HG03045 (cell line): ENCODE data around the gene TMPRSS13.

Source experiments
- ATAC-seq: cut with Tn5 transposase; IDR thresholded peaks from one replicate; pipeline ENCODE4 v1.9.1; 2021; ENCODE audit warnings: mild to moderate bottlenecking, moderate library complexity; ENCODE audit not compliant: unreplicated experiment

Gene TMPRSS13

GRCh38 chr11:117900720-117901440 is 28.3 kb downstream of the TMPRSS13 start:
- ATAC-seq: no peak

DNA sequence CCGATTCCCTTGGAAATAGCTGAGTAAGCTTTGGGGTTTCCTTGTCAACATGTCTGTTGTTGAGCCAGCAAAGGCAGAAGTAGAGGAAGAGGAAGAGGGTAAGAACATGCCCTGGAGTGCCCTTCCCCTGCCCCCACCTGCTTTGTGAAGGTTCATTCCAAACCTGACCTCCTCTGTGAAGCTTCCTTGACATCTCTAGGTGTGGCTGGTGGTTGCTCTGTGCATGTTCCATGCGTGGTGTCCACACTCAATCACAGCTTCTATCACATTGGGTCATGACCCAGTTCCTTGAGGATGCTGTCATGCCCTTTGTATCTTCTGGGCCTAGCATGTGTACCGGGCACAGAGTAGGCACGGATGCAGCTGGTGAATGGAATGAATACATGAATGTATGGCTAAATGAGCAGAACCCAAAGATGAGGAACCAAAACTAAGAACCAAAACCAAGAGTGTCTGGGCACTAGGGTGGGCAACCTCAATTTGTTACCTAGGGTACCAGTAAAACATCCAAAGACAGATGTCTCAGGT is 29.0 kb downstream of the TMPRSS13 start:
- ATAC-seq: no peak

DNA sequence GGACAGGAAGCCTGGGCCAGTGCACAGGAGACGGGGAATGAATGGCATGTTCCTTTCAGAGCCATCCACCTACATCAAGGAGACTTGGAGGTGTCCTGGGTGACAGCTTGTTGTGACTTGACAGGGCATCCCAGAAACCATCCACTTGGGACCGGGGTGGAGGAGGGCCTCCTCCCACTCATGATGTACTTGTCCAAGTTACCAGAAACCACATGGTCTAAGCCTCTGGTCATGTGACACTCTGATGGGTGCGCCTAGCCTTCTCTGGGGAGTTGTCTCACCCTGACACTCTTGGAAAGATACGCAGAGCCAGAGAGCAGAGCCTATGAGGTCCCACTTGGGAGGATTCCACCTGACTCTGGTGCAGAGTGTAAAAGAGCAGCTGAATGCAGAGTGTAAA is 31.1 kb downstream of the TMPRSS13 start:
- no peak for ATAC-seq

DNA sequence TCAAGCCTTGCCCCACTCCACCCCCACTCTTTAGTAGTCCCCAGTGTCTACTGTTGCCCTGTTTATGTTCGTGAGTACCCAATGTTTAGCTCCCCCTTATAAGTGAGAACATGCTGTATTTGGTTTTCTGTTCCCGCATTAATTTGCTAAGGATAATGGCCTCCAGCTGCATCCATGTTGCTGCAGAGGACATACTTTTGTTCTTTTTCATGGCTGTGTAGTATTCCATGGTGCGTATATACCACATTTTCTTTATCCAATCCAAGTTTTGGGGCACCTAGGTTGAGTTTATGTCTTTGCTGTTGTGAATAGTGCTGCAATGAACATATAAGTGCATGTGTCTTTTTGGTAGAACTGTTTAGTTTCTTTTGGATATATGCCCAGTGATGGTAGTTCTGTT is 36.6 kb downstream of the TMPRSS13 start:
- no peak for ATAC-seq

DNA sequence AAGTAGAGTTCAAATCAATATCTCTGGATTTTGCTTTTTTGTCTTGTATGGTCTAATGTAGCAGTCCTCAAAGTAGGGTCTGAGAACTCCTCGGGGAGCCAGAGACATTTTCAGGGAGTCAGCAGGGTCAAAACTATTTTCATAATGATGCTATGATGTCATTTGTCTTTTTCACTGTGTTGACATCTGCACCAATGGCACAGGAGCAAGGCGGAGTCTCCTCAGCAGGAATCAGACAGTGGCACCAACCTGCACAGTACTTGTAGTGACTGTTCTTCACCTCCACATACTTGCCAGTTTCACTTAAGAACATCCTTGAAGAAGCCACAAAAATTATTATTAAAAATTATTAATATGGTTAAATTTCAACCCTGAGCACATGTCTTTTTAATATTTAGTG is 37.8 kb downstream of the TMPRSS13 start:
- ATAC-seq: no peak

DNA sequence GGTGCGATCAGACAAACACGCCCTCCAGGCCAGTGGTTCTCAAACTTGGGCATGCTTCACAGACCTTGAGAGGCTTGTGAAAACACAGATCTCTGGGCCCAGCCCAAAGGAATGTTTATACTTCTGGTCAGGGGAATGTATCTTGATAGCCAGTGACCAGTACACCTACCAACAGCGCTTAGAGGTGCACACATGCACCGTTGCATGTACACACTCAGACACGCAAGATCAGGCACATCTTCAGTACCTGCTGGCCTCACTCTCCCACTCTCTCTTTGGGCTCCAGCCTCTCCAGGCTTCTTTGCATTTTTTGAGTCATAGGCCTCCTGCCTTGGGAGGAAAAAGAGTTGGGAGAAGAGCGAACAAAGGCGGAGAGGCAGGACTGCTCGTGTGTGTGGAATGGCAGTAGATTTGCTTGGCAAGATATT is 41.0 kb downstream of the TMPRSS13 start:
- ATAC-seq: no peak

- ATAC-seq: no peak
Measured at GRCh38 chr11:117887431-117888138, 41.6 kb downstream of the TMPRSS13 start.

DNA sequence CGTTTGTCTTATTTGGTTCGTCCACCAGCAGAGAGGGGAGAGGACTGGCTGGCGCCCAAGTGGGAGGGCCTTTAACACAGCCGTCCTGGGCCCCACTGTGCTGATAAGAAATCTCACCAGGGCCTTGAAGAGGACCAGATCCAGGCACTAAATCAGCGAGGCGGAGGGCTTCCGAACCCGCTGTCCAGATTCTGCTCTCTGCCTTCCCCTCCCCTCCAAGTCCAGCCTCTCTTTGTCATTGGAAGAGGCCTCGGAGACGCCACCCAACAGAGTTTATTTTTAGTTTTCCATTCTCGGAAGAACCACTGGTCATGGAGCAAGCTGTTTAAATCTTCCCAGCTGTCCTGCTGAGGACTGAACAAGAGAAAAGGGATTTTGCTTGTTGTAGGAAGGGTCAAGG is 43.4 kb downstream of the TMPRSS13 start:
- no peak for ATAC-seq

DNA sequence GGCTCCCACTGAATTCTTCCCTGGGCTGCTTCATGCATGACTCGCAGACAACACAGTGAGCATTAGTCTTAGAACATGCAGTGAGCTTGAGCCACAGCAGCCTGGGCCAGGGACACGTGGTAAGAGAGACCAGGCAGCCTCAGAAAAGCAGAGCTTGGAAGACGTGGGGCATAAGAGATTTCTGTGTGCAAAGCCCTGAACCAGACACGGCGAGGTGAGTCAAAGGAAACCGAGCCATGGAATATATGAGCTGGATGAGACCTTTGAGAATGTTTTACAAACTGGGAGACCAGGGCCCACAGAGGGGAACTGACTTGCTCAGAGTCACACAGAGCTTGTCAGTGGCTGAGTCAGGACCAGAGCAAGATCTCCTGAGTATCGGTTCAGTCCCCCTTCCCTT is 44.2 kb downstream of the TMPRSS13 start:
- no peak for ATAC-seq

DNA sequence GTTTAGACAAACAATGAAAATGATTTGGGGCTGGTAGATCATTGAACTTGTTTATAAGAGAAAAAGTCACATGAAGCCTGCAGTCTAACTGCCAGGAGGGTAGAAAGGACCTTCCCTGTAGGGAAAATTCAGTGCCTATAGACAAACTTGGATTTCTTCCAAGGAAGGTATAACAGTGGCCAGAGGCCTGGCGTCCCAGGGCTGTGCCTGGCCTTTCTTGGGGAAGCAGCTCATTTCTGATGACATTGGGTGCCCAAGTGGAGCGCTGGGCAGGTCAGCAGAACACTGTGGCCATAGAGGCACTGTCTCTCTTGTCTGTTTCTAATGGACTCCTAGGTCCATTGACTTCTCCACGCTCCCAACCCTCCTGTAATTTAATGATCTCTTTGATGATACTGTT is 46.1 kb downstream of the TMPRSS13 start:
- ATAC-seq: no peak

DNA sequence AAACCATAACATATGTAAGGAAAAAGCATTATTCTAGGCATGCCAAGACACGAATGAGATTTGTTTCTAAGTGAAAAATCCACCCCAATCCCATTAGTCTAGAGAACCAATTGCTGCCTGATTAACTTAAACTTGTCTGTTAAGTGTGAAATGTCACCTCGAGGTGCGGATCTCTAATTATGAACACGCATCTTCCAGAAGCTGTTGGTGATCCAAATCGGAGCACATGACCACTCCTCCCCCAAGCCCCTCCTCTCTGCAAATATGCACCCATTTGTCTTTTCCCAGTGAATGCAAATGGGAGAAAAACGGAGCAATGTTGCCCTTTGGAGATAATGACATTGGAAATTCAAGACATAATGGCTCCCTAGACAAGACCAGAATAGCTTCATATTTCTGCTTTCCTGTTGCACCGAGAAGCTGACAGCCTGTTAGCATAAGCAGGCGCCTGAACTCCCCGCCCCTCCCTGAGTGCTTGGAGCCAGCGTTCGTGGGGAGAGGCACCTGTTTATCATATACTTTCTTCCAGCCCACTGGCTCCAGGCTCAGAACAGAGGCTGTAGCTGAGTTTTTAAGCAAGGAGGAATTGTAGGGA is 46.8 kb downstream of the TMPRSS13 start:
- no peak for ATAC-seq

- ATAC-seq: no peak
Measured at GRCh38 chr11:117881217-117881616, 48.0 kb downstream of the TMPRSS13 start.

DNA sequence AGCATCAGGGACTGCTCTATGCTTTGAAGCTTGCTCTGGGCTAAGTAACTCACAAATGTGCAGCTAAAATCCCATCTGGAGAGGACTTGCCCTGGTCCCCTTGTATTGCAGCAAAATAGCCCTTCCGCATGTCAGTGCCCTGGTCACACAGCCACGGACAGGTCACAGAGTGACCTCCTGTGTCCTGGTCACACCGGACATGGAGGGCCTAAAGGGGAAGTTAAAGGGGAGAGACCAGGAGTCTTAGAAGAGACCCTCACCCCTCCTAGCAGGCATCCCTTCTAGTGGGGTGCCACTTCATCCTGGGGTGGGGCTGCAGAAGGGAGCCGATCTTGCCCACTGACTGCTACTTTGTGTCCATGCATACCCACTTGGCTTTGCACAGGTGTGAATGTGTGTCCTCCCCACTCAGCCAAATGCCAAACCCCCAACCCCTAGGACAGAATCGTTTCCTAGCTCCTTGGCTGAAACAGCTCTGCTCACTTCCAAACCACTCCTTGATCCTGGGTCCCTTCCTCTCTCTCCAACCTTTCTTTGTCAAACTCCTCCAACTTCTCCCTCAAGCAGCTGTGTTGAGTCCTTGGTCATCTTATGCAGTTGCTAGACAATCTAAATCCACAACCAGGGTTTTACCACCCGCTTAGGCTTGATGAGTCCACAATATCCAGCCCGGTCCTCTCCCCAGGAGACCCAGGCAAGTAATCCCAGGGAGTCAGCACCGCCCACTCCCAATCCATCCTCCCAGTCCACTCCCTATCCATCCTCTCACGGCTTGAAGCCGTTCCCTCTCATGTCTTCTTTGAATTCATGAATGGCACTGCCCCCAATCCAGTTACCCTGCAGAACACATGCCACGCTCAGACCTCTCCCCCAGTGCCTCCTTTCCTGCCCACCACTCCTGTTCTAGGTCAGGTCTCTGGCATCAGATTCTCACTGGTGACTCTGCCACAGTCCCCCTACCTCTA is 49.4 kb downstream of the TMPRSS13 start:
- no peak for ATAC-seq

GRCh38 chr11:117878939-117879475 is 50.2 kb downstream of the TMPRSS13 start:
- no peak for ATAC-seq

DNA sequence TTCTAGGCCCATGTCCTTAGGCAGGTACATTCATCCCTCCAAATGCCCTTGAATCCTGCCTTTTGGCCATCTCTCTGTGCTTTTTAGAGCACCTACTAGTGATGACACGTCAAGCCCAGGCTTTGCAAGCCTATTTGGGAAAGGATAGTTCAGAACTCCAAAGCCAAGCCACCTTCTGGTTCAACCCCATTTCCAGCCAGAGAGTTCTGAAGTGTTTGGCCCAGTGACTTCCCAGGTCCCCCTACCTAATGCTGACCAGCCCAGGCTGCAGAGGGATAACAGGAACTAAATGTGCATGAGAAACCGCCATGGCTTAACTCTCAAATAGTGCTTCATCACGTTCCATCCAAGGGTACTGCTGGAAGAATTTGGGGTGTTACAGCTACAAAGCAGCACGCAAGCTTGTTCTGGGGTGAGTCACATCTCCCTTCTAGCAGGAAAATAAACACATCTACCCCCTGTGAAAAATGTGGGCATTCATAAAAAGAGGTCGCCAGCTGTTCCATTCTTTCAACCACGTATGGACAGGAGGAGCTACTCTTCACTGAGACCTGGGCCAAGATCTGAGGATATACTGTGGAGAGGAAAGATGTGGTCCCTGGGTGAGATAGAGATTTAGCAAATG is 50.8 kb downstream of the TMPRSS13 start:
- ATAC-seq: no peak

DNA sequence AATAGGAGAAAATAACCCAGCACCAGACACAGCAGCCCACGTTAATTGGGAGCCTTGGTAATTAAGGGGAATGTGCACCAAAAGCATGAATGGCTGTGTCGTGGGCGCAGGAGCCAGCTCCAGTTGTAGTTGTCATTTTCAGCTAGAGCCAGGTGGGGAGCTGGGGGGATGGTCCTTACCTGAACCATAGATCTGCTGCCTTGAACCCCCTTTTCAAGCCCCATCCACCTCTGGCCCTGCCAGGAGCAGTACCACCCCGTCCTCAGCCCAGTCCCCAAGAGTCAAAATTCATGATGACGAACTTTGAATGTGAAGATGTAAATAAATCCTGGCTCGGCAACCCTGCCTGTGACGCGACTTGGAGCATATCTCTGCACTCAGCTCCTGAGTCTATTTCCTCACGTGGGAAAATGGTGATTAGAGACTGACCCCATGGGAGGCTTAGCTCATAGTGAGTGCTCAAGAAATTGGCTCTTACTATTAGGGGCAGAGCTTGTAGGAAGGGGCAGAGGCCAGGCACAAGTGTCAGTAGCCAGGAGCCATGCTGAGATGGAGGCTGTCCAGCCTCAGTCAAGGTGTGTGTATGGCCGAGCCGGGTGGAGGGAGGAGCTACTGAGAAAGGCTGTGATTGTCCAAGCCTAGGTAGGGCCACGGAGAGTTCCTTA is 52.0 kb downstream of the TMPRSS13 start:
- ATAC-seq: no peak

GRCh38 chr11:117876341-117877119 is 52.7 kb downstream of the TMPRSS13 start, which contains the start of gene FXYD6:
FXYD6 (minus strand) TSS chr11:117876658; CDS start chr11:117842776, 33,882 bp downstream.
- ATAC-seq: no peak

DNA sequence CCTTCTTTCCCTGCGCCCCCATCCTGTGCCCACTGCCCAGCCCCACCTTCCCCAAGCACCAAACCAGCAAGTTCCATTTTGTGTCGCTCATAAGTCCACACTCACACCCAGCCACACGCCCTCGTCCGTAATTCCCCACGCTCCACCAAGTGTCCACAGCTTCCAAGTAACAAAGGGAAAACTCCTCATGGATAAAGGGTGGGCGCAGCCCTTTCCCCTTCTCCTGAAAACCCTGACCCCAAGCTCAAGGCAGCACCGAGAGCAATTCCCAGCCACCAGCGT is 53.2 kb downstream of the TMPRSS13 start:
- no peak for ATAC-seq
